Neural progenitor cell (in vitro differentiated cells): ENCODE data around the gene DRAP1.

ENCODE experiments used
- CTCF ChIP-seq: fragments of 200-600 bp; sonication (generic); IDR thresholded peaks from 2 replicates; pipeline ENCODE4 v1.5.1; 2017; ENCODE audit warnings: antibody characterized with exemption, mild to moderate bottlenecking
- EZH2phosphoT487 ChIP-seq: fragments of 200-600 bp; sonication (generic); IDR thresholded peaks from 2 replicates; pipeline ENCODE4 v1.6.1; 2017; ENCODE audit warnings: antibody characterized with exemption

- TF ChIP-seq CTCF (no peak), EZH2phosphoT487 (no peak)
Measured at GRCh38 chr11:65919573-65920371, 546 bp downstream of the DRAP1 start.
